T-helper 17 cell (primary cell): ENCODE data around the gene NUDCD2. TPM values are rescaled to one million over a fixed set of nuclear protein-coding genes. Genes with fewer than 3 reads are reported as not detected.
A peak's percentile ranks its signal among the peaks of the same experiment; 100 is the strongest.

Source experiments
- ATAC-seq: fragments of 150-1000 bp; cut with Tn5 transposase; 2 replicates; pipeline ENCODE4 v1.10.0; 2021; ENCODE audit warnings: mild to moderate bottlenecking, moderate library complexity
- DNase-seq, 3 donors: peaks; one replicate each; pipeline versions ENCODE4 v3.0.0 to v3.0.0-alpha.2; 2020 to 2021
- H3K9me3 ChIP-seq: one replicate; pipeline ENCODE4 v1.7.0; 2013; ENCODE audit warnings: low read length, mild to moderate bottlenecking; ENCODE audit not compliant: control insufficient read depth, poor library complexity, severe bottlenecking
- H3K27ac Mint-ChIP-seq: one replicate; pipeline ENCODE4 v1.8.0; 2022; ENCODE audit warnings: mild to moderate bottlenecking, moderate library complexity, mixed read lengths
- H3K27me3 Mint-ChIP-seq: one replicate; pipeline ENCODE4 v1.8.0; 2022; ENCODE audit warnings: mixed read lengths
- H3K36me3 Mint-ChIP-seq: one replicate; pipeline ENCODE4 v1.8.0; 2022; ENCODE audit warnings: low read depth, mixed read lengths
- H3K4me1 Mint-ChIP-seq: one replicate; pipeline ENCODE4 v1.8.0; 2022; ENCODE audit warnings: mild to moderate bottlenecking, mixed read lengths
- H3K4me3 Mint-ChIP-seq: one replicate; pipeline ENCODE4 v1.8.0; 2022; ENCODE audit warnings: mild to moderate bottlenecking, moderate library complexity, mixed read lengths
- total RNA-seq, 4 donors: library from RNA in 2 of 4; stranded (reverse) in 2 of 4; gene quantifications; one replicate each; pipeline ENCODE4 v1.2.3 and lab custom pipeline; 2022 to 2026

Gene NUDCD2
- total RNA-seq, 2 donors from 2014 or later = 17.9 to 19.5 TPM

- Mint-ChIP-seq H3K36me3 (no peaks in the 10 kb centered on the region), H3K4me3 (no peak overlapping the region), H3K27me3 (no peaks in the 10 kb centered on the region), H3K4me1 (peaks cover 2% of the 10 kb centered on the region), H3K27ac (no peak overlapping the region)
- ATAC-seq (no peak), DNase-seq (no peak)
- H3K9me3 ChIP-seq = no peaks in the 10 kb centered on the region
These were observed 37.4 kb upstream of the NUDCD2 start for GRCh38 chr5:163497315-163497714.

GRCh38 chr5:163496286-163496685, 36.4 kb upstream of the NUDCD2 start:
- H3K9me3 ChIP-seq = no peaks in the 10 kb centered on the region
- ATAC-seq = no peak
- Mint-ChIP-seq H3K4me1 (peaks cover 2% of the 10 kb centered on the region), H3K27ac (no peak overlapping the region), H3K27me3 (no peaks in the 10 kb centered on the region), H3K4me3 (no peak overlapping the region), H3K36me3 (no peaks in the 10 kb centered on the region)
- DNase-seq = no peak

GRCh38 chr5:163489745-163490075, 29.8 kb upstream of the NUDCD2 start:
- Mint-ChIP-seq H3K36me3 (no peaks in the 10 kb centered on the region), H3K27me3 (no peaks in the 10 kb centered on the region), H3K4me1 (no peaks in the 10 kb centered on the region), H3K27ac (no peak overlapping the region), H3K4me3 (no peak overlapping the region)
- H3K9me3 ChIP-seq = no peaks in the 10 kb centered on the region
- DNase-seq (no peak), ATAC-seq (no peak)

- no peaks in the 10 kb centered on the region for H3K27me3 Mint-ChIP-seq
- H3K4me3 Mint-ChIP-seq = no peak overlapping the region
- no peaks in the 10 kb centered on the region for H3K36me3 Mint-ChIP-seq
- no peaks in the 10 kb centered on the region for H3K9me3 ChIP-seq
- DNase-seq (no peak), ATAC-seq (no peak)
- H3K4me1 Mint-ChIP-seq = no peaks in the 10 kb centered on the region
- H3K27ac Mint-ChIP-seq = no peak overlapping the region
These were observed 29.3 kb upstream of the NUDCD2 start for GRCh38 chr5:163489055-163489744.

- no peak overlapping the region for H3K4me3 Mint-ChIP-seq
- no peaks in the 10 kb centered on the region for H3K9me3 ChIP-seq
- peaks cover 9% of the 10 kb centered on the region for H3K4me1 Mint-ChIP-seq
- no peaks in the 10 kb centered on the region for H3K36me3 Mint-ChIP-seq
- ATAC-seq (no peak), DNase-seq (no peak)
- H3K27ac Mint-ChIP-seq = peak overlapping the region; percentile 54
- no peaks in the 10 kb centered on the region for H3K27me3 Mint-ChIP-seq
These were observed 19.0 kb upstream of the NUDCD2 start for GRCh38 chr5:163478982-163479271.

GRCh38 chr5:163478126-163478981, 18.5 kb upstream of the NUDCD2 start:
- DNase-seq (no peak), ATAC-seq (no peak)
- H3K9me3 ChIP-seq = no peaks in the 10 kb centered on the region
- no peaks in the 10 kb centered on the region for H3K27me3 Mint-ChIP-seq
- no peak overlapping the region for H3K4me3 Mint-ChIP-seq
- H3K27ac Mint-ChIP-seq = no peak overlapping the region
- no peaks in the 10 kb centered on the region for H3K36me3 Mint-ChIP-seq
- peaks cover 9% of the 10 kb centered on the region for H3K4me1 Mint-ChIP-seq

- peaks cover 5% of the 10 kb centered on the region for H3K4me1 Mint-ChIP-seq
- DNase-seq (no peak), ATAC-seq (no peak)
- H3K36me3 Mint-ChIP-seq = no peaks in the 10 kb centered on the region
- no peaks in the 10 kb centered on the region for H3K9me3 ChIP-seq
- no peak overlapping the region for H3K27ac Mint-ChIP-seq
- H3K27me3 Mint-ChIP-seq = no peaks in the 10 kb centered on the region
- no peak overlapping the region for H3K4me3 Mint-ChIP-seq
These were observed 15.5 kb upstream of the NUDCD2 start for GRCh38 chr5:163475411-163475810.

GRCh38 chr5:163473635-163474243, 13.8 kb upstream of the NUDCD2 start:
- H3K9me3 ChIP-seq = no peaks in the 10 kb centered on the region
- H3K27me3 Mint-ChIP-seq = no peaks in the 10 kb centered on the region
- ATAC-seq (peak; percentile 82), DNase-seq (no peak)
- no peak overlapping the region for H3K27ac Mint-ChIP-seq
- H3K4me3 Mint-ChIP-seq = no peak overlapping the region
- no peaks in the 10 kb centered on the region for H3K4me1 Mint-ChIP-seq
- H3K36me3 Mint-ChIP-seq = no peaks in the 10 kb centered on the region

- H3K9me3 ChIP-seq = no peaks in the 10 kb centered on the region
- ATAC-seq (no peak), DNase-seq (no peak)
- peak overlapping the region; percentile 75 for H3K27ac Mint-ChIP-seq
- no peaks in the 10 kb centered on the region for H3K36me3 Mint-ChIP-seq
- no peak overlapping the region for H3K4me3 Mint-ChIP-seq
- no peaks in the 10 kb centered on the region for H3K27me3 Mint-ChIP-seq
- H3K4me1 Mint-ChIP-seq = peaks cover 4% of the 10 kb centered on the region
These were observed 7.8 kb upstream of the NUDCD2 start for GRCh38 chr5:163467682-163468081.

GRCh38 chr5:163463063-163463435, 3.1 kb upstream of the NUDCD2 start:
- ATAC-seq (no peak), DNase-seq (no peak)
- Mint-ChIP-seq H3K27ac (no peak overlapping the region), H3K4me3 (no peak overlapping the region), H3K4me1 (peaks cover 24% of the 10 kb centered on the region), H3K36me3 (no peaks in the 10 kb centered on the region), H3K27me3 (no peaks in the 10 kb centered on the region)
- H3K9me3 ChIP-seq = no peaks in the 10 kb centered on the region

- peaks cover 30% of the 10 kb centered on the region for H3K4me1 Mint-ChIP-seq
- H3K27me3 Mint-ChIP-seq = no peaks in the 10 kb centered on the region
- no peak for ATAC-seq
- H3K9me3 ChIP-seq = no peaks in the 10 kb centered on the region
- DNase-seq = no peak
- peak within 1 kb of the TSS; percentile 100 for H3K27ac Mint-ChIP-seq
- peaks cover 2% of the 10 kb centered on the region for H3K36me3 Mint-ChIP-seq
- H3K4me3 Mint-ChIP-seq = peak within 1 kb of the TSS; percentile 96
These were observed 765 bp upstream of the NUDCD2 start, which contains the start of gene HMMR for GRCh38 chr5:163460562-163461171. HMMR (plus strand) TSS chr5:163460632; CDS start chr5:163460693, 61 bp downstream.

GRCh38 chr5:163459462-163459818, 462 bp downstream of the NUDCD2 start:
- Mint-ChIP-seq H3K4me3 (peak overlapping the region; percentile 96), H3K27ac (peak overlapping the region; percentile 100), H3K36me3 (peaks cover 6% of the 10 kb centered on the region), H3K27me3 (no peaks in the 10 kb centered on the region), H3K4me1 (peaks cover 32% of the 10 kb centered on the region)
- ATAC-seq (no peak), DNase-seq (no peak)
- H3K9me3 ChIP-seq = no peaks in the 10 kb centered on the region

GRCh38 chr5:163458778-163459385, 1.0 kb downstream of the NUDCD2 start:
- Mint-ChIP-seq H3K27ac (peak overlapping the region; percentile 100), H3K27me3 (no peaks in the 10 kb centered on the region), H3K4me3 (peak overlapping the region; percentile 96), H3K4me1 (peaks cover 32% of the 10 kb centered on the region), H3K36me3 (peaks cover 6% of the 10 kb centered on the region)
- DNase-seq (no peak), ATAC-seq (no peak)
- H3K9me3 ChIP-seq = no peaks in the 10 kb centered on the region
